ENCODE measurements around the gene MACROD2. TPM values are rescaled to one million over a fixed set of nuclear protein-coding genes. Genes with fewer than 3 reads are reported as not detected.
A peak's percentile ranks its signal among the peaks of the same experiment; 100 is the strongest.
"Not testable (repeated sequence)": the region's sequence is repeated elsewhere in the genome, so short reads cannot be mapped to it uniquely, and the experiment has no call there.

MACROD2 gene
- polyA plus RNA-seq, 1 donor = 5.4 TPM

GRCh38 chr20:14445310-14445709 lies 450.0 kb downstream of the MACROD2 start:
- Histone ChIP-seq H3K4me3 (ENCODE audit: low read length) (no peak overlapping the region), H3K36me3 (ENCODE audit: control insufficient read depth, insufficient read depth, low read length) (no peaks in the 10 kb centered on the region), H3K27me3 (ENCODE audit: control insufficient read depth, insufficient read depth, low read length) (no peaks in the 10 kb centered on the region), H3K4me1 (ENCODE audit: control insufficient read depth, insufficient read depth, low read length) (no peaks in the 10 kb centered on the region), H3K27ac (ENCODE audit: low read length) (no peak overlapping the region), H3K9me3 (ENCODE audit: control insufficient read depth, low read depth, low read length) (no peaks in the 10 kb centered on the region)
- no peak for DNase-seq

DNA sequence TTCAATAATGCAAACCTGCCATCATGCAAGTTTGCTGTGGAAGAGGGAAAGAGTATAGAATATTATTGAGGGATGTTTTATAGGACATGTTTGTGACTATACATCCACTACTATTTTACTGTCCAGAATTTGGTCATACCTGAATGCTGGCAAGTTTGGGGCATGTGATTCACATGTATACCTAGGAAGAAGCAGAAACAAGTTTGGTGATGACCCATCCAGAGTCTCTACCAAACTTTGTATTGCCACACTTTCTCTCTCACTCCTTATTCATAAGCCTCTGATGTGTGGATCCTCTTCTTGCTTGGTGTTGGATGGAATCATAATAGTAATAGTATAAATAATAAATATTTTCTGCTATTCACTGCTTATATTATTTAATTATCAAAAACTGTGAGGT lies 450.6 kb downstream of the MACROD2 start:
- H3K36me3 ChIP-seq (ENCODE audit: control insufficient read depth, insufficient read depth, low read length) = no peaks in the 10 kb centered on the region
- no peak for DNase-seq
- no peaks in the 10 kb centered on the region for H3K9me3 ChIP-seq (ENCODE audit: control insufficient read depth, low read depth, low read length)
- no peaks in the 10 kb centered on the region for H3K27me3 ChIP-seq (ENCODE audit: control insufficient read depth, insufficient read depth, low read length)
- H3K27ac ChIP-seq (ENCODE audit: low read length) = no peak overlapping the region
- no peaks in the 10 kb centered on the region for H3K4me1 ChIP-seq (ENCODE audit: control insufficient read depth, insufficient read depth, low read length)
- H3K4me3 ChIP-seq (ENCODE audit: low read length) = no peak overlapping the region

DNA sequence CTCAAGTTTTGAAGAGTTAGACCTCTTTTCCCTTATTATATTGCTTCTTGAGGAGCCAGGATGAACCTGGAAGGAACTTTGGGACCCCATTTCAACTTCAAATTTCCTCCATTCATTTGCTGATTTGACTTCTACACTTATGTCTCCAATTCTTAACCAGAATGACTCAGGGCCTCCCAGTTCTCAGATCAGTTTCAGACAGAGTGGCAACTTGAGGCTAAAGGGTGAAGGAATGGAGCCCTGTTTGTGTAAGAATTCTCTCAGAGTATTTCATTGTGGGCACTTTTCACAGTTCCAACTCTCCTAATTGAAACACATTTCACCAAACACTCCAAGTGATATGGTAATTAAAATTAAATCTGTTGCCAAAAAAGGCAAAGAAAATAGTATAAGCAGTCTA lies 451.1 kb downstream of the MACROD2 start:
- Histone ChIP-seq H3K27ac (ENCODE audit: low read length) (no peak overlapping the region), H3K4me3 (ENCODE audit: low read length) (no peak overlapping the region), H3K4me1 (ENCODE audit: control insufficient read depth, insufficient read depth, low read length) (no peaks in the 10 kb centered on the region), H3K9me3 (ENCODE audit: control insufficient read depth, low read depth, low read length) (no peaks in the 10 kb centered on the region), H3K27me3 (ENCODE audit: control insufficient read depth, insufficient read depth, low read length) (no peaks in the 10 kb centered on the region), H3K36me3 (ENCODE audit: control insufficient read depth, insufficient read depth, low read length) (no peaks in the 10 kb centered on the region)
- DNase-seq = no peak

- Histone ChIP-seq H3K27me3 (ENCODE audit: control insufficient read depth, insufficient read depth, low read length) (no peaks in the 10 kb centered on the region), H3K27ac (ENCODE audit: low read length) (no peak overlapping the region), H3K4me3 (ENCODE audit: low read length) (no peak overlapping the region), H3K9me3 (ENCODE audit: control insufficient read depth, low read depth, low read length) (no peaks in the 10 kb centered on the region), H3K4me1 (ENCODE audit: control insufficient read depth, insufficient read depth, low read length) (no peaks in the 10 kb centered on the region), H3K36me3 (ENCODE audit: control insufficient read depth, insufficient read depth, low read length) (no peaks in the 10 kb centered on the region)
- WGBS (ENCODE audit: insufficient coverage, low lambda C conversion rate) = 100% methylated on average over 1 of the region's 1 CpG
- DNase-seq = no peak
These were observed 454.0 kb downstream of the MACROD2 start for GRCh38 chr20:14449323-14449722.

- H3K4me3 ChIP-seq (ENCODE audit: low read length) = no peak overlapping the region
- DNase-seq = no peak
- WGBS (ENCODE audit: insufficient coverage, low lambda C conversion rate) = 100% methylated on average over 2 of the region's 2 CpGs
These were observed 454.9 kb downstream of the MACROD2 start for GRCh38 chr20:14450256-14450655.

DNA sequence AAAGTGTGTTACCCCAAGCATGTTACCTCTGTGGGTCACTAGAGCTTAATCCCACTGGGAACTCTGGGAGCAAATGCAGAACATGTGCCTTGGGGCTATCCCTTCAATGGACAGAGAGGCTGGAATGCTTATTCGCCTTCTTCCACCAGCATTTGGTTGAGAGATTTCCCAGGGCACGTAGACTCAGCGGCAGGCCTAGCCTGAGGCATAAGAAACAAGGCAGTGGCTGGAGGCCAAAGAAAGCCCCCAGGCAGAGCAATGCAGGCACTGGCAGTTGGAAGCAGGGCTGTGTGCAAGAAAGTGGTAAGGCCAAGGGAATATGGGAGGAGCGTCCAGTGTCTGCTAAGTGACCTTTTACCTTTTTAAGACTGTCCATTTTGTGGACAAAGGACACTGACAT lies 456.1 kb downstream of the MACROD2 start:
- no peak overlapping the region for H3K27ac ChIP-seq (ENCODE audit: low read length)
- H3K9me3 ChIP-seq (ENCODE audit: control insufficient read depth, low read depth, low read length) = no peaks in the 10 kb centered on the region
- H3K4me3 ChIP-seq (ENCODE audit: low read length) = no peak overlapping the region
- no peak for DNase-seq
- WGBS (ENCODE audit: insufficient coverage, low lambda C conversion rate) = no CpG with 5 or more reads among the region's 4 CpGs
- H3K36me3 ChIP-seq (ENCODE audit: control insufficient read depth, insufficient read depth, low read length) = no peaks in the 10 kb centered on the region
- no peaks in the 10 kb centered on the region for H3K4me1 ChIP-seq (ENCODE audit: control insufficient read depth, insufficient read depth, low read length)
- no peaks in the 10 kb centered on the region for H3K27me3 ChIP-seq (ENCODE audit: control insufficient read depth, insufficient read depth, low read length)

More at GRCh38 chr20:14450256-14450655, 454.9 kb downstream of the MACROD2 start:
- Histone ChIP-seq H3K27ac (ENCODE audit: low read length) (no peak overlapping the region), H3K36me3 (ENCODE audit: control insufficient read depth, insufficient read depth, low read length) (no peaks in the 10 kb centered on the region), H3K27me3 (ENCODE audit: control insufficient read depth, insufficient read depth, low read length) (no peaks in the 10 kb centered on the region), H3K9me3 (ENCODE audit: control insufficient read depth, low read depth, low read length) (no peaks in the 10 kb centered on the region), H3K4me1 (ENCODE audit: control insufficient read depth, insufficient read depth, low read length) (no peaks in the 10 kb centered on the region)

- no peak overlapping the region for H3K27ac ChIP-seq (ENCODE audit: low read length)
- no peaks in the 10 kb centered on the region for H3K36me3 ChIP-seq (ENCODE audit: control insufficient read depth, insufficient read depth, low read length)
- no peak for DNase-seq
- 88% methylated on average over 1 of the region's 3 CpGs for WGBS (ENCODE audit: insufficient coverage, low lambda C conversion rate)
- no peaks in the 10 kb centered on the region for H3K4me1 ChIP-seq (ENCODE audit: control insufficient read depth, insufficient read depth, low read length)
- H3K4me3 ChIP-seq (ENCODE audit: low read length) = no peak overlapping the region
- H3K27me3 ChIP-seq (ENCODE audit: control insufficient read depth, insufficient read depth, low read length) = no peaks in the 10 kb centered on the region
- H3K9me3 ChIP-seq (ENCODE audit: control insufficient read depth, low read depth, low read length) = no peaks in the 10 kb centered on the region
These were observed 457.9 kb downstream of the MACROD2 start for GRCh38 chr20:14453259-14453658.

DNA sequence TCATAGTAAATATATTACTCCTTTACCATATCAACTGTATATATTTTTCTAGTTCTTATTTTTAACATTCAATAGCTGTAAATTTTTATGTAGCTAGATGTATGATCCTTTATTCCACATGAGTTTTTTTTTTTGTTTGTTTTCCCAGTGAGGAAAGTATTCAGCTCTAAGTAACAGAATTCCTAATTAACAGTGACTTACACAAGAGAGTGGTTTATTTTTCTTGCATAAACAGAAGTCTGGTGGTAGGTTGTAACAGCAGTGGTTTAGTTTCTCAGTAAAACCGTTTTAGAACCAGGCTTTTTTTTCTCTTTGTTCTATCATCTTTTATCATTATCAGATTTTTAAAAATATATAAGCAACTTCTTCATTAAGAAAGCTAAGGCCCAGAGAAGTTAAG lies 459.0 kb downstream of the MACROD2 start:
- no peaks in the 10 kb centered on the region for H3K36me3 ChIP-seq (ENCODE audit: control insufficient read depth, insufficient read depth, low read length)
- H3K27me3 ChIP-seq (ENCODE audit: control insufficient read depth, insufficient read depth, low read length) = no peaks in the 10 kb centered on the region
- 50% methylated on average over 1 of the region's 1 CpG for WGBS (ENCODE audit: insufficient coverage, low lambda C conversion rate)
- DNase-seq = no peak
- H3K27ac ChIP-seq (ENCODE audit: low read length) = no peak overlapping the region
- no peak overlapping the region for H3K4me3 ChIP-seq (ENCODE audit: low read length)
- H3K9me3 ChIP-seq (ENCODE audit: control insufficient read depth, low read depth, low read length) = no peaks in the 10 kb centered on the region
- no peaks in the 10 kb centered on the region for H3K4me1 ChIP-seq (ENCODE audit: control insufficient read depth, insufficient read depth, low read length)

- not testable (repeated sequence) for H3K4me3 ChIP-seq (ENCODE audit: low read length); H3K9me3 ChIP-seq (ENCODE audit: control insufficient read depth, low read depth, low read length); H3K36me3 ChIP-seq (ENCODE audit: control insufficient read depth, insufficient read depth, low read length); H3K27ac ChIP-seq (ENCODE audit: low read length); DNase-seq; H3K27me3 ChIP-seq (ENCODE audit: control insufficient read depth, insufficient read depth, low read length); H3K4me1 ChIP-seq (ENCODE audit: control insufficient read depth, insufficient read depth, low read length)
- whole genome bisulfite sequencing (ENCODE audit: insufficient coverage, low lambda C conversion rate) = no CpG with 5 or more reads among the region's 17 CpGs
These were observed 471.9 kb downstream of the MACROD2 start for GRCh38 chr20:14467104-14467827.

DNA sequence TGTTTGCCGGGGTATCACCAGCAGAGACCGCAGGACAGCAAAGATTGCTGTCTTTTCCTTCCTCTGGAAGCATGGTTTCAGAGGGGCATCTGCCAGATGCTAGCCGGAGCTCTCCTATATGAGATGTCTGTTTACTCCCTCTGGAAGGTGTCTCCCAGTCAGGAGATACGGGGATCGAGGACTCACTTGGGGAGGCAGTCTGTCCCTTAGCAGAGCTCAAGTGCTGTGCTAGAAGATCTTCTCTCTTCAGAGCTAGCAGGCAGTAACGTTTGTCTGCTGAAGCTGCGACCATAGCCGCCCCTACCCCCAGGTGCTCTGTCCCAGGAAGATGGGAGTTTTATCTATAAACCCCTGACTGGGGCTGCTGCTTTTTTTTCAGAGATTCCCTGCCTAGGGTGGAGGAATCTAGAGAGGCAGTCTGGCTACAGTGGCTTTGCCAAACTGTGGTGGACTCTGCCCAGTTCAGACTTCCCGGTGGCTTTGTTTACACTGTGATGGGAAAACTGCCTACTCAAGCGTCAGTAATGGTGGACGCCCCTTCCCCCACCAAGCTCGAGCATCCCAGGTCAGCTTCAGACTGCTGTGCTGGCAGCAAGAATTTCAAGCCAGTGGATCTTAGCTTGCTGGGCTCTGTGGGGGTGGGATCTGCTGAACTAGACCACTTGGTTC lies 475.0 kb downstream of the MACROD2 start:
- DNase-seq = peak; percentile 39 to 75
- Histone ChIP-seq H3K36me3 (ENCODE audit: control insufficient read depth, insufficient read depth, low read length) (no peaks in the 10 kb centered on the region), H3K4me3 (ENCODE audit: low read length) (no peak overlapping the region), H3K27ac (ENCODE audit: low read length) (no peak overlapping the region), H3K4me1 (ENCODE audit: control insufficient read depth, insufficient read depth, low read length) (peaks cover 9% of the 10 kb centered on the region), H3K9me3 (ENCODE audit: control insufficient read depth, low read depth, low read length) (peaks cover 3% of the 10 kb centered on the region), H3K27me3 (ENCODE audit: control insufficient read depth, insufficient read depth, low read length) (no peaks in the 10 kb centered on the region)
- no CpG with 5 or more reads among the region's 12 CpGs for WGBS (ENCODE audit: insufficient coverage, low lambda C conversion rate)
